Measurements from ENCODE around the gene GRIK5.

Gene GRIK5

DNA sequence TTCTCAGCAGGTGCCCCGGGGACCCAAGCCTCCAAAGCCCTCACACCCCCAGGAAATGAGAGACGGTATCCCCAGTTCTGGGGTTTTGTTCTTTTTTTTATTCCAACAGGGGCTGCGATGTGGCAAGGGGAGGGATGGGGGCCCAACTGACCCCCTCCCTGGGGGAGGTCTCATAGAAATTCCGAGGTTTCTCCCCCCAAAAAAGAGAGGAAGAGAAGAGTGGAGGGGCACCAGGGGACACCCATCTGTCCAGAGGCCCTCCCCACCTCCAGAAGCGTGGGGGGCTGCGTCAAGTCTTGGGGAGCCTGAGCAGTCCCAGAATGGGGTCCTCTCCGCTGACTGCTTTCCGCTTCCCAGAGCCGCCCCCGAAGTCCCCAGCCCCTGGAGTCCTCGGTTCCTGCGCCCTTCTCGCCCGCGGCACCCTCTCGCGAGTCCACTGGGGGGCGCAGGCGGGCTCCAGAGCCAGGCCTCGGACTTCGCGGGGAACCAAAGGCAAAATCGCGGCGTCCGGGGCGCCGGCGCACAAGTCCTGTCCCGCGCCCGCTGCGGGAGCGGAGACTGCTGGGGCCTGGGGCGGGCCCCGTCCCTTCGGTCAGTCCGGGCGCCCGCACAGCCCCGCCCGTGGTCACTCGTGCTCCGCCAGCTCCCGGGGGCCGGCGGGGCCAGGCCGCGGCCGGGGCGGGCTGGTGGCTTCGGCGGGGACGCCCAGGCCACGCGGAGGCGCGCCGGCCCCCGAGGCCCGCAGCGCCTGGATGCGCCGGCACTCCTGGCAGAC lies 71.6 kb downstream of the GRIK5 start:
- H3K4me1 ChIP-seq (ENCODE audit: insufficient read depth, insufficient read length), result peaks cover 9% of the 10 kb centered on the region
- DNase-seq (ENCODE audit: low read depth, low spot score), result peak; percentile 33
- no peaks in the 10 kb centered on the region for H3K9me3 ChIP-seq (ENCODE audit: insufficient read depth, low read length)
- H3K9ac ChIP-seq (ENCODE audit: insufficient read length, low read depth), result no peak overlapping the region
- peaks cover 67% of the 10 kb centered on the region for H3K27me3 ChIP-seq (ENCODE audit: insufficient read depth, insufficient read length)
- peak overlapping the region; percentile 18 for H3K4me3 ChIP-seq (ENCODE audit: insufficient read length, low read depth)
- no peak for TF ChIP-seq YY1 (IDR thresholded peaks at IDR 0.05; ENCODE audit: insufficient read depth, insufficient read length)
- TF ChIP-seq SUZ12 (IDR thresholded peaks at IDR 0.05; ENCODE audit: extremely low read depth, insufficient read depth, insufficient read length), result no peak
- no peak for TF ChIP-seq ZNF274 (IDR thresholded peaks at IDR 0.05; ENCODE audit: low read depth, low read length)
- H3K36me3 ChIP-seq (ENCODE audit: insufficient read depth, insufficient read length, low read length), result no peaks in the 10 kb centered on the region

DNA sequence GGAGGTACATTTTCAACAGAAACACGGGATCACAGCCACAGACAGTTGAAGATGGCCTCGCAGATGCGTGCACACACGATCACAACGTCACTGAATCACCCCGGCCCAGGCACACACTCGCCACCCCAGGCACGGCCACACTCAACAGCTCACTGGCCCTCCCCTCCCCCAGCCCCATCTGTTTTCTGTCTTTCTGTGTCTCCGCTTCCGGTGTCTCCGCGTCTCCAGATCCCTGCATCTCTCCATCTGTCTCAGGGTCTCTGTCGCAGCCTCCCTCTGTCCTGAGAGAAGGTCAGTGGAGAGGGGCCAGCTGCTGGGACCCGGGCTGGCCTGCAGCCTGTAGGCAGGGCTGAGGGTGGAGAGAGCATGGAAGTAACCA lies 72.2 kb downstream of the GRIK5 start:
- no peak overlapping the region for H3K9ac ChIP-seq (ENCODE audit: insufficient read length, low read depth)
- TF ChIP-seq ZNF274 (IDR thresholded peaks at IDR 0.05; ENCODE audit: low read depth, low read length) (no peak), SUZ12 (IDR thresholded peaks at IDR 0.05; ENCODE audit: extremely low read depth, insufficient read depth, insufficient read length) (no peak), YY1 (IDR thresholded peaks at IDR 0.05; ENCODE audit: insufficient read depth, insufficient read length) (no peak)
- DNase-seq (ENCODE audit: low read depth, low spot score), result no peak
- no peaks in the 10 kb centered on the region for H3K36me3 ChIP-seq (ENCODE audit: insufficient read depth, insufficient read length, low read length)
- H3K4me3 ChIP-seq (ENCODE audit: insufficient read length, low read depth), result no peak overlapping the region
- H3K4me1 ChIP-seq (ENCODE audit: insufficient read depth, insufficient read length), result peaks cover 12% of the 10 kb centered on the region
- H3K9me3 ChIP-seq (ENCODE audit: insufficient read depth, low read length), result no peaks in the 10 kb centered on the region
- peaks cover 71% of the 10 kb centered on the region for H3K27me3 ChIP-seq (ENCODE audit: insufficient read depth, insufficient read length)

DNA sequence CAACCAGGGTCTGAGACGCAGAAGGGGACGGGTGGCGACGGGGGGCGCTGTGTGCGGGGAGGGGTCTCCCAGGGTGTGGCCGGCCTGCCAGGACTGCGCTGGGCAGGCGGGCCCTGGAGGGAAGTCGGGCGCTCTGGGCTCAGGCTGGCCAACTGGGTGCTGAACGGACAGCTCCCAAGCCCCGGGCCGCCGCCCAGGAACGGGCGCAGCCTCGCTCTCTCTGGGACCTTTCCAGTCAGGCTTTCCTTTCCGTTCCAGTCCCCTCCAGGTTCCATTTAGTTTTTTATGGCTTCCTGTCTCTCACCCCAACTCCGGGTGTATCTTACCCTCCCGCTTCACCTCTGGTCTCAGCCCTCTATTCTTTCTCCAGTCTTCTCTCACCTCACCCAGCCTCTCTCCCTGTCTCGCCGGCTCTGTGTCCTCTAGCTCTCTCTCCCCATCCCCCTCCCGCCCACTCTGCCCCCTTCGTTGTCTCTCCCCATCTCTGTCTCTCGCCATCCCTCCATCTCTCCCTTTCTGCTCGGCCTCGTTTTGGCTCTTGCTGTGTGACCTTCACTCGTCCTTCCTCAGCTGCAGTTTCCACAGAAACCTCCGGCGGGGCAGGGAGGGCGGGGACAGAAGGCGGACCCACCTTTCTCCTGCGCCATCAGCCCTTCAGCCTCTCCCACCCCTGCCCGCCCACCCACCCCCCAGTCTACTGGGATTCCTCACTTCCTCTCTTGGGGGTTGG lies 72.7 kb downstream of the GRIK5 start:
- DNase-seq (ENCODE audit: low read depth, low spot score), result peak; percentile 33
- Histone ChIP-seq H3K4me3 (ENCODE audit: insufficient read length, low read depth) (no peak overlapping the region), H3K9ac (ENCODE audit: insufficient read length, low read depth) (no peak overlapping the region), H3K4me1 (ENCODE audit: insufficient read depth, insufficient read length) (peaks cover 12% of the 10 kb centered on the region), H3K9me3 (ENCODE audit: insufficient read depth, low read length) (no peaks in the 10 kb centered on the region), H3K36me3 (ENCODE audit: insufficient read depth, insufficient read length, low read length) (no peaks in the 10 kb centered on the region), H3K27me3 (ENCODE audit: insufficient read depth, insufficient read length) (peaks cover 69% of the 10 kb centered on the region)
- TF ChIP-seq ZNF274 (IDR thresholded peaks at IDR 0.05; ENCODE audit: low read depth, low read length) (no peak), YY1 (IDR thresholded peaks at IDR 0.05; ENCODE audit: insufficient read depth, insufficient read length) (no peak), SUZ12 (IDR thresholded peaks at IDR 0.05; ENCODE audit: extremely low read depth, insufficient read depth, insufficient read length) (peak; percentile 62)

DNA sequence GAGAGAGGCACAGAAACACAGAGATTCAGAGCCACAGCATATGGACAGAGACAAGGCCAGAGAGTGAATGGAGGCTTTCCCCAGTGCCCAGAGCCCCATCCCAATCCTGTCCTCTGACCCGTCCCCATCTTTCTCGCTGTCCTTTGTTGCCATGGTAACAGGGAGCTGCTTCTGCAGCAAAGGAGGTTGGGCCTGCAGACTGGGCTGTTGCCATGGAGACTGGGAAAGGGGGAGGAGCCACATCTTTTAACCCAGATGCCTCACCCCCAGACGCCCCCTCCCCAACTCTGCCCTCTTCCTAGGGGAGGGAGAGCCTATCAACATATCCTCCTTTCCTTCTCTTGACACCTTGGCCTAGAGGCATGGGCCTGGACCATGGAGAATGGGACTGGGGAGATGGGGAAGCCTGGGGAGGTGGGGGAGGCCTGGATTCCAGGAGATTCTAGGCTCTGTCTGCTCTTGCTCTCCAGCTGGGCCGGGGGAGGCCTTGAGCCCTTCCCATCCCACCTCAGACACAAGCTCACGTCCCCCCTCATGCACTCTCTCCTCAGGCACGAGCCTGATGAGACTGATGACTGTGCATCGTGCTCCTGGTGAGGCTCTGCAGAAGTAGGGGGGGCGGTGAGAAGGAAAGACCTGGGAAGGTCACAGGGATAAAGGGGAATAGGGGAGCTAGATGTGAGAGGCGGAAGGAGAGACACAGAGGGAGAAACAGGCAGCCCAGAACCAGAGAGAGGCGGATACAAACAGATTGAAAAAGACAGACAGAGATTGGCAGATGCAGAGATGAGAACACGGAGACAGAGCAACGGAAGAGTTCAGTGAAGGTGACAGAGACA lies 73.8 kb downstream of the GRIK5 start:
- no peaks in the 10 kb centered on the region for H3K36me3 ChIP-seq (ENCODE audit: insufficient read depth, insufficient read length, low read length)
- peaks cover 68% of the 10 kb centered on the region for H3K27me3 ChIP-seq (ENCODE audit: insufficient read depth, insufficient read length)
- no peak for DNase-seq (ENCODE audit: low read depth, low spot score)
- TF ChIP-seq SUZ12 (IDR thresholded peaks at IDR 0.05; ENCODE audit: extremely low read depth, insufficient read depth, insufficient read length) (no peak), ZNF274 (IDR thresholded peaks at IDR 0.05; ENCODE audit: low read depth, low read length) (no peak), YY1 (IDR thresholded peaks at IDR 0.05; ENCODE audit: insufficient read depth, insufficient read length) (no peak)
- no peak overlapping the region for H3K9ac ChIP-seq (ENCODE audit: insufficient read length, low read depth)
- no peak overlapping the region for H3K4me3 ChIP-seq (ENCODE audit: insufficient read length, low read depth)
- H3K9me3 ChIP-seq (ENCODE audit: insufficient read depth, low read length), result no peaks in the 10 kb centered on the region
- H3K4me1 ChIP-seq (ENCODE audit: insufficient read depth, insufficient read length), result peaks cover 13% of the 10 kb centered on the region

DNA sequence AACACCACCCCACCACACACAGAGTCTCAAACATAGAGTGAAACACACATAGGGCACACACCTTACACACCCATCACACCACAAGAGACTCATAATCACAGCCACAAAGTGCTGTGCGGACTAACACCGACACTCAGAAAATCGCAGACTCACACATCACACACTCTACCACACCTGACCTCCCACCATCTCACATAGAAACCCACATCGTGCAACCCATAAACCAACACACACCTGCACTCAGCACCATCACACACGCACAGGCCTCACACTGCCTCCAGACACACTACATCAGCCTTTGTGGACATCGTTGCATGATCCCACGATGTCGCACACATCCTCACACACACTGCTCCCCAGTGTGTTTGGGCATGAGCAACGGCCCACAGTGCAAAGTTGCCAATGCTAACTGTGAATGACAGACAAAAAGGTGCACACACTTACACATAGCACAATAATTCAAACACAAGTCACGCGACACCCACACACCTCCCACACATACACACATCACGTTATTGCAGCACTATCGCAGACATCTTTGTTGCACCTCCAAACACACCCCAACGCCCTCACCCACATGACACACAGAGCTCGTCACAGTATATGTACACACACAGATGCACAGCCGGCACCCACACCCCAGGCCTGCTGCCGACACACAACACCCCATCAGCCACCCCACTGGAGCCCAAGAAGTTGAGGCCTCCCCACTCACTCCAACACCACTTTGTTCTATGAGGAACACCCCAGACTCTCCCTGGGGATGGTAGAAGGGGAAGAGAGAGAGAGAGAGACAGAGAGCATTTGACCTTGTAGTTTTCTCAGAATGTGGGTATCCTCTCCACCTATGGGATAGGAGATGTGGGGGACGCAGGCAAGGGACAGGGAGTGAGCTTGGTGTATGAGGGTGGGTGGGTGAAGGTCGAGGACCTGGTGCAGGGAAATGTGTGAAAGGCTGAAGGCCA lies 74.7 kb downstream of the GRIK5 start:
- Histone ChIP-seq H3K9ac (ENCODE audit: insufficient read length, low read depth) (no peak overlapping the region), H3K27me3 (ENCODE audit: insufficient read depth, insufficient read length) (peaks cover 63% of the 10 kb centered on the region)
- no peak for DNase-seq (ENCODE audit: low read depth, low spot score)

DNA sequence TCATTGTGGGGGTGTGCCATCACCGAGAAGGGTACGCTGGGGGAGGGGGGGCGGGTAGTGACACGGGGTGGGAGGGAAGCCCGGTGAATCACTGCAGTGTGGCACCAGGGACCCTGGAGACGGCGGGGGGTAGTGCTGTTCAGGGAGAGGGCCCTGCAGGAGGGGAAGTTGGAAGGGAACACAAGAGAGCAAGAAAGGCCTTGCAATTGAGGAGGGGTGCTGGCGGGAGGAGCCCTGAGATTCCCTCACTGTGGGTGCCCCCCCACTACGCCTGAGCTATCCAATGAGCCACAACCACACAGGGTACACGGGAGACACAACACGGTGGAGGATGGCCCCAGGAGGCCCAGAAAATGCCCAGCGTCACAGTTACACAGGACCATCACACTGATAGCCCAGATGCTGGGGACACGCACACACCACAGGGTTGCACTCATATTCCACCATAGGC lies 75.5 kb downstream of the GRIK5 start:
- no peaks in the 10 kb centered on the region for H3K9me3 ChIP-seq (ENCODE audit: insufficient read depth, low read length)
- no peak overlapping the region for H3K9ac ChIP-seq (ENCODE audit: insufficient read length, low read depth)
- no peaks in the 10 kb centered on the region for H3K36me3 ChIP-seq (ENCODE audit: insufficient read depth, insufficient read length, low read length)
- TF ChIP-seq ZNF274 (IDR thresholded peaks at IDR 0.05; ENCODE audit: low read depth, low read length) (no peak), YY1 (IDR thresholded peaks at IDR 0.05; ENCODE audit: insufficient read depth, insufficient read length) (no peak), SUZ12 (IDR thresholded peaks at IDR 0.05; ENCODE audit: extremely low read depth, insufficient read depth, insufficient read length) (no peak)
- peaks cover 55% of the 10 kb centered on the region for H3K27me3 ChIP-seq (ENCODE audit: insufficient read depth, insufficient read length)
- no peak overlapping the region for H3K4me3 ChIP-seq (ENCODE audit: insufficient read length, low read depth)
- peaks cover 11% of the 10 kb centered on the region for H3K4me1 ChIP-seq (ENCODE audit: insufficient read depth, insufficient read length)
- DNase-seq (ENCODE audit: low read depth, low spot score), result no peak

More for the DNA sequence above, 74.7 kb downstream of the GRIK5 start:
- Histone ChIP-seq H3K9me3 (ENCODE audit: insufficient read depth, low read length) (no peaks in the 10 kb centered on the region), H3K4me1 (ENCODE audit: insufficient read depth, insufficient read length) (peaks cover 14% of the 10 kb centered on the region), H3K4me3 (ENCODE audit: insufficient read length, low read depth) (no peak overlapping the region), H3K36me3 (ENCODE audit: insufficient read depth, insufficient read length, low read length) (no peaks in the 10 kb centered on the region)
- TF ChIP-seq SUZ12 (IDR thresholded peaks at IDR 0.05; ENCODE audit: extremely low read depth, insufficient read depth, insufficient read length) (no peak), YY1 (IDR thresholded peaks at IDR 0.05; ENCODE audit: insufficient read depth, insufficient read length) (no peak), ZNF274 (IDR thresholded peaks at IDR 0.05; ENCODE audit: low read depth, low read length) (no peak)

All from NT2/D1 (cell line).